Spleen (tissue), 7 donors: Measurements from ENCODE around the gene FAM219A.

Experiments used
- POLR2A ChIP-seq, 3 donors: fragments of 450-650 bp; IDR thresholded peaks; one replicate each; pipeline ENCODE4 v1.5.1; 2017; ENCODE audit warnings: antibody characterized with exemption in 3 of 3, mild to moderate bottlenecking in 1 of 3
- POLR2AphosphoS5 ChIP-seq, 3 donors: sonication (generic); formaldehyde crosslinking; IDR thresholded peaks; one replicate each; pipeline ENCODE4 v1.5.1; 2017; ENCODE audit warnings: antibody characterized with exemption in 3 of 3
- TF ChIP-seq, protein P1 (sequence below), 11 experiments: fragments of 200-600 bp in 7 of 11; fragments of 450-650 bp in 4 of 11; sonication (generic) in 4 of 11; IDR thresholded peaks in 8 of 11; conservative IDR thresholded peaks in 3 of 11; 1 replicate in 7 of 11; 2 replicates in 4 of 11; pipeline versions ENCODE4 v1.4.0 to v1.8.0; 2016 to 2021; ENCODE audit warnings: antibody characterized with exemption in 11 of 11, inconsistent platforms in 4 of 11, mild to moderate bottlenecking in 1 of 11
- donor health status: DM: no; HTN: no; CAD: no; lungs with moderate emphysema.
- donor health status: DM: no; HTN: no; CAD: no.
- donor health status: DM: no; HTN: no; CAD: no.

DNA sequence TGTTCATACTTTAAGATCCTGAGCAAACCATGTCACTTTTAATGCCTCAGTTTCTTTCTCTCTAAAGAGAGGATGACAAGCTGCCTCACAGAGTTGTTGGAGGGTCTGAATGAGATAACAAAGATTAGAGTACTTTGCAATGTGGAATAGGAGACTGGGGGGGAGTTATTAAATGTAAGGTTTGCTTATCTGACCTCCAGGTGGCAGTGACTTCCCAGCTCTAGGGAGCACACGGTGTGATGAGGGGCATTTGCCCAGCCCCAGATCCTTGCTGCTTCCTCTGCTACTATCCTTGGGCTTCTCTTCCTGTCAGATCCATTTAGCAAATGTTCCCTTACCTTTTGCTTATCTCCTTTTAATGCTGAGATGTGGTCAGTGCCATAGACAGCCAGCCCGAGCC is 33.7 kb upstream of the FAM219A start:
- TF ChIP-seq, protein P1, sequence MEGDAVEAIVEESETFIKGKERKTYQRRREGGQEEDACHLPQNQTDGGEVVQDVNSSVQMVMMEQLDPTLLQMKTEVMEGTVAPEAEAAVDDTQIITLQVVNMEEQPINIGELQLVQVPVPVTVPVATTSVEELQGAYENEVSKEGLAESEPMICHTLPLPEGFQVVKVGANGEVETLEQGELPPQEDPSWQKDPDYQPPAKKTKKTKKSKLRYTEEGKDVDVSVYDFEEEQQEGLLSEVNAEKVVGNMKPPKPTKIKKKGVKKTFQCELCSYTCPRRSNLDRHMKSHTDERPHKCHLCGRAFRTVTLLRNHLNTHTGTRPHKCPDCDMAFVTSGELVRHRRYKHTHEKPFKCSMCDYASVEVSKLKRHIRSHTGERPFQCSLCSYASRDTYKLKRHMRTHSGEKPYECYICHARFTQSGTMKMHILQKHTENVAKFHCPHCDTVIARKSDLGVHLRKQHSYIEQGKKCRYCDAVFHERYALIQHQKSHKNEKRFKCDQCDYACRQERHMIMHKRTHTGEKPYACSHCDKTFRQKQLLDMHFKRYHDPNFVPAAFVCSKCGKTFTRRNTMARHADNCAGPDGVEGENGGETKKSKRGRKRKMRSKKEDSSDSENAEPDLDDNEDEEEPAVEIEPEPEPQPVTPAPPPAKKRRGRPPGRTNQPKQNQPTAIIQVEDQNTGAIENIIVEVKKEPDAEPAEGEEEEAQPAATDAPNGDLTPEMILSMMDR (IDR thresholded peaks at IDR 0.05 in 8 of 11, conservative IDR thresholded peaks at IDR 0.05 in 3 of 11), result no peak
- no peak for TF ChIP-seq POLR2AphosphoS5 (IDR thresholded peaks at IDR 0.05)
- TF ChIP-seq POLR2A (IDR thresholded peaks at IDR 0.05), result no peak
